GM12878 (cell line): ENCODE results near the gene IRX4. TPM values are rescaled to one million over a fixed set of nuclear protein-coding genes. Genes with fewer than 3 reads are reported as not detected.

Source experiments
- ATAC-seq: fragments of 200-7000 bp; cut with Tn5 transposase; 3 replicates; pipeline ENCODE4 v1.9.1; 2020; ENCODE audit warnings: mild to moderate bottlenecking, moderate library complexity
- BruUV-seq: library from RNA; stranded (reverse); fragments of 400-500 nt; replicated peaks from 2 replicates; lab custom pipeline; 2021; lab: Mats Ljungman, UMichigan
- CTCF ChIA-PET: fragments of 300-600 bp; sonication (Branson Sonifier 250); formaldehyde crosslinking; extraction: SDS; loops from one replicate; lab custom pipeline; 2021; ENCODE audit warnings: inconsistent platforms; lab: Yijun Ruan, JAX
- POLR2A ChIA-PET: fragments of 350-600 bp; formaldehyde crosslinking; extraction: SDS; loops from one replicate; lab custom pipeline; 2021; ENCODE audit warnings: inconsistent platforms; lab: Charles Lee
- RAD21 ChIA-PET: fragments of 300-600 bp; sonication (Branson Sonifier 250); formaldehyde crosslinking; loops from one replicate; lab custom pipeline; 2023; ENCODE audit warnings: antibody characterized with exemption; ENCODE audit not compliant: unreplicated experiment; lab: Charles Lee
- SMC1A ChIA-PET: fragments of 300-600 bp; sonication (Branson Sonifier 250); formaldehyde crosslinking; loops from one replicate; lab custom pipeline; 2023; ENCODE audit not compliant: unreplicated experiment, uncharacterized antibody; lab: Charles Lee
- DNase-seq: peaks from one replicate; pipeline ENCODE4 v3.0.0-alpha.2; 2011; ENCODE audit warnings: low read depth, low spot score
- FAIRE-seq: peaks from 3 replicates; lab custom pipeline; 2011; peaks lifted over from hg19 to GRCh38; lab: Jason Lieb, UNC
- H2AFZ ChIP-seq: 2 replicates; pipeline ENCODE4 v1.6.0; 2011; ENCODE audit warnings: low read depth, low read length, control low read depth; ENCODE audit not compliant: control insufficient read depth
- H3K27ac ChIP-seq: 2 replicates; pipeline ENCODE4 v1.5.1; 2011; ENCODE audit warnings: control low read depth; ENCODE audit not compliant: control insufficient read depth, insufficient read depth
- H3K27me3 ChIP-seq, 2 experiments: replicated peaks in 1 of 2; 2 replicates each; pipeline versions ENCODE4 v1.6.0 to v1.6.1; 2011; ENCODE audit warnings: low read length in 1 of 2; ENCODE audit not compliant: control insufficient read depth in 2 of 2, insufficient read depth in 2 of 2
- H3K36me3 ChIP-seq, 2 experiments: 2 replicates each; pipeline ENCODE4 v1.5.1; 2011; ENCODE audit warnings: low read length in 1 of 2; ENCODE audit not compliant: control insufficient read depth in 2 of 2, insufficient read depth in 2 of 2
- H3K4me1 ChIP-seq: 2 replicates; pipeline ENCODE4 v1.6.1; 2011; ENCODE audit warnings: mild to moderate bottlenecking, low read length, moderate library complexity, mixed read lengths; ENCODE audit not compliant: control insufficient read depth, insufficient read depth
- H3K4me2 ChIP-seq: 2 replicates; pipeline ENCODE4 v1.6.0; 2011; ENCODE audit warnings: control low read depth; ENCODE audit not compliant: control insufficient read depth, insufficient read depth
- H3K4me3 ChIP-seq: fragments of 200-600 bp; sonication (generic); 2 replicates; pipeline ENCODE4 v1.5.1; 2016
- H3K79me2 ChIP-seq: 2 replicates; pipeline ENCODE4 v1.6.0; 2011; ENCODE audit warnings: low read length; ENCODE audit not compliant: control insufficient read depth, insufficient read depth
- H3K9ac ChIP-seq: 2 replicates; pipeline ENCODE4 v1.8.0; 2011; ENCODE audit warnings: low read length, control low read depth, mixed read lengths; ENCODE audit not compliant: control insufficient read depth, insufficient read depth
- H3K9me3 ChIP-seq: replicated peaks from 3 replicates; pipeline ENCODE4 v1.5.1; 2011; ENCODE audit warnings: mild to moderate bottlenecking, low read length; ENCODE audit not compliant: control insufficient read depth, insufficient read depth
- H4K20me1 ChIP-seq: 2 replicates; pipeline ENCODE4 v1.6.0; 2011; ENCODE audit not compliant: control insufficient read depth, insufficient read depth
- ETV6 ChIP-seq, 2 experiments: fragments of 450-650 bp in 1 of 2; IDR thresholded peaks in 1 of 2; conservative IDR thresholded peaks in 1 of 2; 2 replicates each; pipeline ENCODE4 v1.6.1; 2014; ENCODE audit warnings: antibody characterized with exemption in 1 of 2, borderline replicate concordance in 1 of 2, low read depth in 1 of 2, mild to moderate bottlenecking in 1 of 2, moderate library complexity in 1 of 2
- HCFC1 ChIP-seq: fragments of 150-350 bp; IDR thresholded peaks from 2 replicates; pipeline ENCODE4 v1.6.1; 2014; ENCODE audit warnings: low read length
- KLF5 ChIP-seq: fragments of 450-650 bp; IDR thresholded peaks from 2 replicates; pipeline ENCODE4 v1.6.1; 2014; ENCODE audit warnings: mild to moderate bottlenecking; ENCODE audit not compliant: partially characterized antibody
- MXI1 ChIP-seq: fragments of 150-350 bp; IDR thresholded peaks from 2 replicates; pipeline ENCODE4 v1.6.1; 2011; ENCODE audit warnings: low read depth, mild to moderate bottlenecking, inconsistent platforms, low read length, improper control_type of control experiment
- NFYA ChIP-seq: IDR thresholded peaks from 2 replicates; pipeline ENCODE4 v1.6.1; 2011; ENCODE audit warnings: low read depth, mild to moderate bottlenecking, low read length, improper control_type of control experiment, borderline replicate concordance
- RB1 ChIP-seq: fragments of 450-650 bp; formaldehyde crosslinking; IDR thresholded peaks from 2 replicates; pipeline ENCODE4 v1.6.1; 2017; ENCODE audit warnings: mild to moderate bottlenecking, borderline replicate concordance
- SIX5 ChIP-seq: IDR thresholded peaks from 2 replicates; pipeline ENCODE4 v1.6.1; 2011; ENCODE audit warnings: mild to moderate bottlenecking, low read depth, low read length, moderate library complexity; ENCODE audit not compliant: severe bottlenecking
- TAF1 ChIP-seq: IDR thresholded peaks from 2 replicates; pipeline ENCODE4 v1.6.1; 2011; ENCODE audit warnings: mild to moderate bottlenecking, low read depth, low read length, borderline replicate concordance
- USF2 ChIP-seq: IDR thresholded peaks from 2 replicates; pipeline ENCODE4 v1.6.1; 2011; ENCODE audit warnings: low read depth, low read length, improper control_type of control experiment, borderline replicate concordance
- ZNF207 ChIP-seq: fragments of 450-650 bp; IDR thresholded peaks from 2 replicates; pipeline ENCODE4 v1.6.1; 2014; ENCODE audit warnings: antibody characterized with exemption, mild to moderate bottlenecking, borderline replicate concordance
- WGBS: methylation state at CpG from one replicate; pipeline ENCODE4 v1.1.6; 2016; ENCODE audit warnings: low lambda C conversion rate; ENCODE audit not compliant: insufficient replicate concordance, insufficient coverage; ENCODE audit errors: missing lambda C conversion rate; 5-methylcytosine and 5-hydroxymethylcytosine counted together
- in situ Hi-C: fragments of 300-500 bp; cut with MboI; formaldehyde crosslinking; loops from 9 replicates; pipeline ENCODE4 v1.14.3; 2018; ENCODE audit warnings: mixed read lengths
- intact Hi-C: fragments of 100-400 bp; cut with micrococcal nuclease; formaldehyde crosslinking; loops from one replicate; pipeline ENCODE4 v1.14.2; 2022; ENCODE audit not compliant: unreplicated experiment
- polyA plus RNA-seq, 11 experiments: library from polyadenylated mRNA; depleted of rRNA in 4 of 11; unstranded in 6 of 11; stranded (reverse) in 5 of 11; fragments of >200 nt; fragmentation: Nextera tagmentation in 4 of 11; fragmentation: Illumina TruSeq in 1 of 11; extraction: Ambion mirVana in 4 of 11; extraction: Trizol in 1 of 11; gene quantifications; 1 replicate in 1 of 11; 2 replicates in 10 of 11; pipeline versions ENCODE4 v1.2.1 to v1.2.3, GENCODE V29; 2011 to 2016; ENCODE audit warnings: inconsistent platforms in 2 of 11, missing spikeins in 2 of 11, low read depth in 1 of 11
- total RNA-seq, 4 experiments: library from RNA; depleted of rRNA in 3 of 4; stranded (reverse); fragments of >200 nt in 3 of 4; fragmentation: Illumina TruSeq in 1 of 4; extraction: Trizol in 1 of 4; gene quantifications; 2 replicates each; pipeline versions ENCODE4 v1.2.1 to v1.2.3, GENCODE V29; 2013 to 2021
- TF ChIP-seq, protein P1 (sequence below): IDR thresholded peaks from 2 replicates; pipeline ENCODE4 v1.6.1; 2012; ENCODE audit warnings: mild to moderate bottlenecking, low read depth, low read length
- TF ChIP-seq, protein P2 (sequence below): IDR thresholded peaks from 2 replicates; pipeline ENCODE4 v1.6.1; 2011; ENCODE audit warnings: borderline replicate concordance, low read depth, mild to moderate bottlenecking, moderate library complexity, low read length; ENCODE audit not compliant: insufficient read depth, poor library complexity, severe bottlenecking

The IRX4 gene
- total and polyA plus RNA-seq, 10 of the 15 experiments (the other 5 are each of a cell fraction or from before 2014, with no cell fraction given): not detected

DNA sequence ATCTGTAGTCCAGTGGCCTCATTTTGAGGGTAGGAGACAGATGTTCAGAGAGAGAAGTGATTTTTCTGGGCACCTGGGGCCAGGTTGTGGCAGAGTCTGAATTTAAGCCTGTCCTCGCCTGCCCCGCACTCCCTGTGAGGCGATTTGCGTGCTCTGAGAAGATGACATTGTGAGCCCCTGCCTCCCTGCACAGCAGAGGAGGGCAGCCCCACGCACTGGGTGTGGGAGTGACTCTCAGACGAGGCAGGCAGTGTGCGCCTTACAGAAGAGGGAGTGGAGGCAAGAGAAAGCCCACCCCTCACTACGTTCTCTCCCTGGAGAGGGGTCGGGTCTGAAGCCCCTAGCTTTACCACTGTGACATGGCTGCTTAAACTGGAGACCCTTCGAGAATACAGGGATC lies 35.7 kb downstream of the IRX4 start (continued):
- TF ChIP-seq, protein P1, sequence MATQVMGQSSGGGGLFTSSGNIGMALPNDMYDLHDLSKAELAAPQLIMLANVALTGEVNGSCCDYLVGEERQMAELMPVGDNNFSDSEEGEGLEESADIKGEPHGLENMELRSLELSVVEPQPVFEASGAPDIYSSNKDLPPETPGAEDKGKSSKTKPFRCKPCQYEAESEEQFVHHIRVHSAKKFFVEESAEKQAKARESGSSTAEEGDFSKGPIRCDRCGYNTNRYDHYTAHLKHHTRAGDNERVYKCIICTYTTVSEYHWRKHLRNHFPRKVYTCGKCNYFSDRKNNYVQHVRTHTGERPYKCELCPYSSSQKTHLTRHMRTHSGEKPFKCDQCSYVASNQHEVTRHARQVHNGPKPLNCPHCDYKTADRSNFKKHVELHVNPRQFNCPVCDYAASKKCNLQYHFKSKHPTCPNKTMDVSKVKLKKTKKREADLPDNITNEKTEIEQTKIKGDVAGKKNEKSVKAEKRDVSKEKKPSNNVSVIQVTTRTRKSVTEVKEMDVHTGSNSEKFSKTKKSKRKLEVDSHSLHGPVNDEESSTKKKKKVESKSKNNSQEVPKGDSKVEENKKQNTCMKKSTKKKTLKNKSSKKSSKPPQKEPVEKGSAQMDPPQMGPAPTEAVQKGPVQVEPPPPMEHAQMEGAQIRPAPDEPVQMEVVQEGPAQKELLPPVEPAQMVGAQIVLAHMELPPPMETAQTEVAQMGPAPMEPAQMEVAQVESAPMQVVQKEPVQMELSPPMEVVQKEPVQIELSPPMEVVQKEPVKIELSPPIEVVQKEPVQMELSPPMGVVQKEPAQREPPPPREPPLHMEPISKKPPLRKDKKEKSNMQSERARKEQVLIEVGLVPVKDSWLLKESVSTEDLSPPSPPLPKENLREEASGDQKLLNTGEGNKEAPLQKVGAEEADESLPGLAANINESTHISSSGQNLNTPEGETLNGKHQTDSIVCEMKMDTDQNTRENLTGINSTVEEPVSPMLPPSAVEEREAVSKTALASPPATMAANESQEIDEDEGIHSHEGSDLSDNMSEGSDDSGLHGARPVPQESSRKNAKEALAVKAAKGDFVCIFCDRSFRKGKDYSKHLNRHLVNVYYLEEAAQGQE: no peak
- no peak for TF ChIP-seq MXI1

DNA sequence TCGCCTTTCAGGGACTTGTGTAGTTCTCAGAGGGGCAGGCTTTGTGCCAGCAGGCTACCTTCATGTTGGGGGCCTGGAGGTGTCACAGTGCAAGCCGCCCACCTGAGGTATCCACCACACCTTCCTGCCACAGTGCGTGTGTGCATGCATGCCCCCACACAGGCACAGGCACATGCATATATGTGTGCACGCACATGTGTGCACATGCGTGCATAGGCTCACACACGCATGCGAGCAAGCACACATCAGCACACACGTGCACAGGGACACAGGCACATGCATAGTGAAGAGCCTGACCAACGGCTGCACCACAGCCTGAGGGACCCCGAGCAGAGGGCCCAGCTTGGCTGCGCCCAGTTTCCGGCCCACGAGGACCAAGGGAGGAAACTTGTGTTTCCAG lies 36.1 kb downstream of the IRX4 start:
- no TSS peak for BruUV-seq
- CTCF ChIA-PET: no interaction called here
- FAIRE-seq: no peak
- H4K20me1 ChIP-seq: no peaks in the 10 kb centered on the region
- ATAC-seq: no peak
- no peaks in the 10 kb centered on the region for H3K36me3 ChIP-seq
- no peak overlapping the region for H3K4me3 ChIP-seq
- SMC1A ChIA-PET: no interaction called here
- H3K9me3 ChIP-seq: no peaks in the 10 kb centered on the region
- TF ChIP-seq NFYA (no peak), SIX5 (no peak), RB1 (no peak), KLF5 (no peak), USF2 (no peak), HCFC1 (no peak), ZNF207 (no peak), TAF1 (no peak), ETV6 (conservative IDR thresholded peaks at IDR 0.05 in 1 of 2, IDR thresholded peaks at IDR 0.05 in 1 of 2; ENCODE audit: borderline replicate concordance in 1 of 2, low read depth in 1 of 2) (no peak)
- TF ChIP-seq, protein P2, sequence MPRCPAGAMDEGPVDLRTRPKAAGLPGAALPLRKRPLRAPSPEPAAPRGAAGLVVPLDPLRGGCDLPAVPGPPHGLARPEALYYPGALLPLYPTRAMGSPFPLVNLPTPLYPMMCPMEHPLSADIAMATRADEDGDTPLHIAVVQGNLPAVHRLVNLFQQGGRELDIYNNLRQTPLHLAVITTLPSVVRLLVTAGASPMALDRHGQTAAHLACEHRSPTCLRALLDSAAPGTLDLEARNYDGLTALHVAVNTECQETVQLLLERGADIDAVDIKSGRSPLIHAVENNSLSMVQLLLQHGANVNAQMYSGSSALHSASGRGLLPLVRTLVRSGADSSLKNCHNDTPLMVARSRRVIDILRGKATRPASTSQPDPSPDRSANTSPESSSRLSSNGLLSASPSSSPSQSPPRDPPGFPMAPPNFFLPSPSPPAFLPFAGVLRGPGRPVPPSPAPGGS: no peak
- in situ Hi-C loops (no loop called here), intact Hi-C loops (no loop called here)
- H3K79me2 ChIP-seq: no peaks in the 10 kb centered on the region
- RAD21 ChIA-PET: no interaction called here
- no peak overlapping the region for H3K4me2 ChIP-seq
- no peak overlapping the region for H3K9ac ChIP-seq
- no peaks in the 10 kb centered on the region; a peak in 3 of 4 replicates for H3K27me3 ChIP-seq
- WGBS: 48% methylated on average over 13 of the region's 13 CpGs
- no peak overlapping the region for H3K27ac ChIP-seq
- H2AFZ ChIP-seq: no peak overlapping the region
- H3K4me1 ChIP-seq: no peaks in the 10 kb centered on the region
- no peak for DNase-seq
- POLR2A ChIA-PET: no interaction called here
